Heart left ventricle (tissue), 16 donors: ENCODE results near the gene SLC18A3. TPM values are rescaled to one million over a fixed set of nuclear protein-coding genes. Genes with fewer than 3 reads are reported as not detected.

Experiments used
- ATAC-seq, 4 donors: fragments of 200-7000 bp; cut with Tn5 transposase; one replicate each; pipeline ENCODE4 v1.9.1; 2020 to 2022; ENCODE audit warnings: moderate library complexity in 4 of 4, mild to moderate bottlenecking in 3 of 4, moderate number of reproducible peaks in 1 of 4
- DNase-seq, 5 donors: peaks; one replicate each; pipeline ENCODE4 v3.0.0-alpha.2; 2020
- H3K27ac ChIP-seq, 12 donors: fragments of 200-600 bp; sonication (generic) in 4 of 12; one replicate each; pipeline versions ENCODE4 v1.5.0 to v1.8.0; 2016 to 2022; ENCODE audit warnings: mild to moderate bottlenecking in 2 of 12
- H3K27me3 ChIP-seq, 9 donors: fragments of 200-600 bp; sonication (generic) in 2 of 9; one replicate each; pipeline versions ENCODE4 v1.5.1 to v1.8.0; 2016 to 2022; ENCODE audit warnings: mild to moderate bottlenecking in 3 of 9
- H3K36me3 ChIP-seq, 9 donors: fragments of 200-600 bp; sonication (generic) in 2 of 9; one replicate each; pipeline versions ENCODE4 v1.5.0 to v1.8.0; 2018 to 2022; ENCODE audit warnings: mild to moderate bottlenecking in 2 of 9
- H3K4me1 ChIP-seq, 12 donors: fragments of 200-600 bp; sonication (generic) in 4 of 12; one replicate each; pipeline versions ENCODE4 v1.5.0 to v1.8.0; 2016 to 2022; ENCODE audit warnings: mild to moderate bottlenecking in 3 of 12
- H3K4me3 ChIP-seq, 12 donors: fragments of 200-600 bp; sonication (generic) in 4 of 12; one replicate each; pipeline versions ENCODE4 v1.5.0 to v1.8.0; 2017 to 2022; ENCODE audit warnings: mild to moderate bottlenecking in 9 of 12, moderate library complexity in 4 of 12
- H3K9me3 ChIP-seq, 12 donors: fragments of 200-600 bp; sonication (generic) in 4 of 12; one replicate each; pipeline versions ENCODE4 v1.5.0 to v1.8.0; 2016 to 2022; ENCODE audit warnings: mild to moderate bottlenecking in 1 of 12
- POLR2A ChIP-seq, 2 donors: fragments of 450-650 bp; IDR thresholded peaks; one replicate each; pipeline ENCODE4 v1.6.1; 2017; ENCODE audit warnings: antibody characterized with exemption in 2 of 2, mild to moderate bottlenecking in 2 of 2, moderate library complexity in 2 of 2
- WGBS, 4 donors: extraction: QIAGEN DNeasy Blood & Tissue Kit in 2 of 4; methylation state at CpG; one replicate each; pipeline versions ENCODE4 v1.1.5 to v1.1.7; 2013 to 2018; 5-methylcytosine and 5-hydroxymethylcytosine counted together
- intact Hi-C, 10 donors: fragments of 100-400 bp; cut with DNase I; formaldehyde crosslinking; loops; one replicate each; pipeline versions ENCODE4 v1.11.1 to v1.14.2; 2022
- polyA plus RNA-seq, 2 donors: library from polyadenylated mRNA; stranded (reverse); fragments of 200-250 nt; gene quantifications; one replicate each; pipeline ENCODE4 v1.2.3, GENCODE V29; 2013
- total RNA-seq, 9 donors: library from RNA; depleted of rRNA in 2 of 9; stranded (reverse); fragments of >200 nt in 2 of 9; fragmentation: NEBNext Ultra II Directional in 3 of 9; extraction: Animal tissue kit (Norgen Biotek cat#: 25700) in 3 of 9; gene quantifications; one replicate each; pipeline versions ENCODE4 v1.1.0 to v1.2.4, GENCODE V29; 2016 to 2023
- TF ChIP-seq, protein P1 (sequence below), 12 donors: fragments of 200-600 bp; sonication (generic) in 4 of 12; IDR thresholded peaks; one replicate each; pipeline versions ENCODE4 v1.5.0 to v1.8.0; 2018 to 2022; ENCODE audit warnings: antibody characterized with exemption in 12 of 12, mild to moderate bottlenecking in 5 of 12
- donor health status: ischemic (EF 13 %, LVEDD 7.1; RV severe dilation, severe dysfunction).
- donor health status: healthy with polysubstance abuse.
- donor health status: DM: no; HTN: yes; CAD: no.
- donor health status: DM: no; HTN: no; CAD: no.
- donor health status: ischemic (EF 25% LVEDD 6.9; RV normal size, moderate dysfunction).
- donor health status: ischemic (EF 25% LVEDD 5.7; RV mildly dilated, moderate dysfunction).
- donor health status: healthy.
- donor health status: DM: yes; HTN: yes; CAD: no.
- donor health status: ischemic (EF 35%, LVEDD 5.7; RV mildly dilated, moderate dysfunction).
- donor health status: nonischemic (EF 11% LVEDD 7.7; RV severe dilation, severe dysfunction).
- donor health status: DM: yes; HTN: yes; CAD: no.
- donor health status: PGD.
- donor health status: ischemic (EF 29% LVEDD 5.4; RV normal size, mild dysfunction).
- donor health status: nonischemic (EF 23%, LVEDD 6.1; RV moderate dilation, normal function).

The SLC18A3 gene
- total and polyA plus RNA-seq, 11 donors, result not detected

DNA sequence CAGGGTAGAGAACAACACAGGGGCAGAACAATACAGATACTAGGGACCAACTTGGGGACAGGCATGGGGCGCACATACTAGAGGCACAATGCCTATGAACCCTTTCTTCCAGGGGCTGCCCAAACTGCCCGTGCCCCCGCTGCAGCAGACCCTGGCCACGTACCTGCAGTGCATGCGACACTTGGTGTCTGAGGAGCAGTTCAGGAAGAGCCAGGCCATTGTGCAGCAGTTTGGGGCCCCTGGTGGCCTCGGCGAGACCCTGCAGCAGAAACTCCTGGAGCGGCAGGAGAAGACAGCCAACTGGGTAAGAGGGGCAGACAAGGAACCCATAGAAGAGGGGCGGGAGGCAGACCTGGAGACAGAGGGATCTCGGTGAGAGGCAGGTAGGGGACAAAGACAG is 9.5 kb downstream of the SLC18A3 start:
- peaks cover 8 to 81% (median 37%) of the 10 kb centered on the region in 9 donors for H3K27me3 ChIP-seq
- H3K36me3 ChIP-seq, result no peaks in the 10 kb centered on the region
- peaks cover 0 to under 1% (median 0%) of the 10 kb centered on the region in 12 donors for H3K4me1 ChIP-seq
- ATAC-seq, result no peak
- TF ChIP-seq, protein P1, sequence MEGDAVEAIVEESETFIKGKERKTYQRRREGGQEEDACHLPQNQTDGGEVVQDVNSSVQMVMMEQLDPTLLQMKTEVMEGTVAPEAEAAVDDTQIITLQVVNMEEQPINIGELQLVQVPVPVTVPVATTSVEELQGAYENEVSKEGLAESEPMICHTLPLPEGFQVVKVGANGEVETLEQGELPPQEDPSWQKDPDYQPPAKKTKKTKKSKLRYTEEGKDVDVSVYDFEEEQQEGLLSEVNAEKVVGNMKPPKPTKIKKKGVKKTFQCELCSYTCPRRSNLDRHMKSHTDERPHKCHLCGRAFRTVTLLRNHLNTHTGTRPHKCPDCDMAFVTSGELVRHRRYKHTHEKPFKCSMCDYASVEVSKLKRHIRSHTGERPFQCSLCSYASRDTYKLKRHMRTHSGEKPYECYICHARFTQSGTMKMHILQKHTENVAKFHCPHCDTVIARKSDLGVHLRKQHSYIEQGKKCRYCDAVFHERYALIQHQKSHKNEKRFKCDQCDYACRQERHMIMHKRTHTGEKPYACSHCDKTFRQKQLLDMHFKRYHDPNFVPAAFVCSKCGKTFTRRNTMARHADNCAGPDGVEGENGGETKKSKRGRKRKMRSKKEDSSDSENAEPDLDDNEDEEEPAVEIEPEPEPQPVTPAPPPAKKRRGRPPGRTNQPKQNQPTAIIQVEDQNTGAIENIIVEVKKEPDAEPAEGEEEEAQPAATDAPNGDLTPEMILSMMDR (IDR thresholded peaks at IDR 0.05), result no peak
- TF ChIP-seq POLR2A (IDR thresholded peaks at IDR 0.05), result no peak
- WGBS, 4 donors, result 56 to 61% (median 58%) methylated on average over 10 of the region's 10 CpGs
- intact Hi-C loops, result no loop called here
- no peaks in the 10 kb centered on the region for H3K9me3 ChIP-seq
- DNase-seq, result peak in 1 of 5 donors; percentile 28
- H3K4me3 ChIP-seq, result no peak overlapping the region
- no peak overlapping the region for H3K27ac ChIP-seq

DNA sequence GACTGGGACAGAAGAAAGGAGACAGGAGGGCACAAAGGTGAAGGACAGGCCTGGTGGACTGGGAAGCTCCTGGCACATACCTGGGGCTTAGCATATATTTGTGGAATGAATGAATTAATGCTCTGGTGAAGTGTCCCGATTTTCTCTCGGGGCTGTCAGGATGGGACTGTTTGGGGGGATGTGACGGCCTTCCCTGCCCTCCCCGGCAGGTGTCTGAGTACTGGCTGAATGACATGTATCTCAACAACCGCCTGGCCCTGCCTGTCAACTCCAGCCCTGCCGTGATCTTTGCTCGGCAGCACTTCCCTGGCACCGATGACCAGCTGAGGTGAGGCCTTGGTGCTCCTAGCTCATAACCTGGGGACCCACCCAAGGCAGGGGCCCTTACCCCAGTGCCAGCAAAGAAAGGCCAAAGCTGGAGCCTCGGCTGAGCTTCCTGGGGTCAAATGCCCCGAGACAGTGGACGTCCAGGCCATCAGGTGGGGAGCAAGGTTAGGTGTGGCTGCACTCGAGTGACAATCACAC is 10.2 kb downstream of the SLC18A3 start:
- ATAC-seq, result no peak
- H3K9me3 ChIP-seq, result no peaks in the 10 kb centered on the region
- no peak for TF ChIP-seq POLR2A (IDR thresholded peaks at IDR 0.05)
- no peak overlapping the region for H3K27ac ChIP-seq
- peaks cover 8 to 74% (median 30%) of the 10 kb centered on the region in 9 donors for H3K27me3 ChIP-seq
- no peak overlapping the region for H3K4me3 ChIP-seq
- intact Hi-C loops, result no loop called here
- 71 to 90% (median 83%) methylated on average over 9 to 12 of the region's 12 CpGs for WGBS, 4 donors
- peak in 1 of 5 donors; percentile 15 for DNase-seq
- no peaks in the 10 kb centered on the region for H3K4me1 ChIP-seq
- H3K36me3 ChIP-seq, result no peaks in the 10 kb centered on the region

DNA sequence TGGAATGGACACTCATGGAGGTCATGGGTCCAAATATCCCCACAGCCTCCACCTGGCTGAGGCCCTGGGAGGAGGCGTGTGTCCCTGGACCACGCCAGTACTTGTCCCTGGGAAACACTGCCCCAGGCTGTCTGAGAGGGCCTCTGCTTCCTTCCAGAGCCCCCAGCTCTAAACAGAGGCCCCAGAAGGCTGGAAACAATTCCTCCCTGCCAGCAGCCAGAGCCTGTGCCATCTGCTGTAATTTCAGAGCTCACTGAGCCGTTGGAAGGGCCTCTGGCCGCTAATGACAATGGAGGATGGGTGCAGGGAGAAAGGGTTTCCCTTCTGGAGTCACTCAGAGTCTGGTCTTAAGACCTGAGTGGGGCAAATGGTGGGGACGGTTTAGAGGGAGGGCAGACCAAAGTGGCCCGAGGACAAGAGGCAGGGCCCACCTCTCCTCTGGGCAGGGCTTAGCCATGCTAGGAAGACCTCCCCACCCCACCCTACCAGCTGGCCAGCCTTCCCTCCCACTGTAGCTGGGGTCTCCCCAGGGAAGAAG is 10.8 kb downstream of the SLC18A3 start:
- Histone ChIP-seq H3K27ac (no peak overlapping the region), H3K9me3 (no peaks in the 10 kb centered on the region), H3K36me3 (no peaks in the 10 kb centered on the region), H3K4me1 (no peaks in the 10 kb centered on the region), H3K4me3 (no peak overlapping the region), H3K27me3 (peaks cover 5 to 68% (median 24%) of the 10 kb centered on the region in 9 donors)
- intact Hi-C loops, result no loop called here
- no peak for DNase-seq
- no peak for ATAC-seq
- WGBS, 4 donors, result 41 to 66% (median 61%) methylated on average over 4 to 6 of the region's 6 CpGs
- TF ChIP-seq, protein P1 (IDR thresholded peaks at IDR 0.05), result no peak
- TF ChIP-seq POLR2A (IDR thresholded peaks at IDR 0.05), result no peak

DNA sequence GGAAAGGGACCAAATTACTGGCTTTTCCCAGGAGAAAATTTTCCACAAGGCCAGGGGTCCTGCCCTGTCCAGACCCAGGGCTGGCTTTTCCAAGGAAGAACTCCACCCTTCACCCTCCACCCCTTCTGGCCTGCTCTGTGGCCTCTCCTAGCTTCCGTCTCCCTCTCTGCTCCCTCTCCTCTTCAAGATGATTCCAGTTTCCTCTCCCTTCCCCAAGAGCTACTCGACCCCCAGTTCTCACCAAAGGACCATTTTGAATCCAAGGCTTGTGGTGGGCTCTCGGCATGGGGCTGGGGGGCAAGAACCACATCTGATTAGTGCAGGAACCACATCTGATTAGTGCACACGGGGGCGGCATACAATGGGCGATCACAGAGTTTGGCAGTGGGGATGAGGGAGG is 11.5 kb downstream of the SLC18A3 start:
- intact Hi-C loops, result no loop called here
- WGBS, 4 donors, result 35 to 50% (median 42%) methylated on average over 6 of the region's 6 CpGs

More for the DNA sequence above, 11.5 kb downstream of the SLC18A3 start:
- Histone ChIP-seq H3K4me3 (no peak overlapping the region), H3K27me3 (peaks cover 1 to 61% (median 21%) of the 10 kb centered on the region in 9 donors), H3K36me3 (no peaks in the 10 kb centered on the region), H3K9me3 (no peaks in the 10 kb centered on the region), H3K27ac (no peak overlapping the region), H3K4me1 (no peaks in the 10 kb centered on the region)
- ATAC-seq, result no peak
- TF ChIP-seq, protein P1 (IDR thresholded peaks at IDR 0.05), result no peak
- TF ChIP-seq POLR2A (IDR thresholded peaks at IDR 0.05), result no peak
- no peak for DNase-seq
